IPS-18c (cell line): ENCODE data around the gene FBLN7.
"Not testable (repeated sequence)": the region's sequence is repeated elsewhere in the genome, so short reads cannot be mapped to it uniquely, and the experiment has no call there.

Experiments used
- H3K4me3 ChIP-seq: 2 replicates; pipeline ENCODE4 v1.7.0; 2013; ENCODE audit warnings: low read depth, mild to moderate bottlenecking, low read length, moderate library complexity; ENCODE audit not compliant: insufficient read depth
- H3K9me3 ChIP-seq: one replicate; pipeline ENCODE4 v1.6.1; 2013; ENCODE audit warnings: mild to moderate bottlenecking, low read length, moderate library complexity; ENCODE audit not compliant: control insufficient read depth, insufficient read depth

Gene FBLN7

GRCh38 chr2:112194028-112194427 lies 55.8 kb downstream of the FBLN7 start:
- Histone ChIP-seq H3K4me3 (no peak overlapping the region), H3K9me3 (no peaks in the 10 kb centered on the region)

- Histone ChIP-seq H3K9me3 (no peaks in the 10 kb centered on the region), H3K4me3 (no peak overlapping the region)
These were observed 56.3 kb downstream of the FBLN7 start for GRCh38 chr2:112194482-112194881.

- H3K4me3 ChIP-seq = no peak overlapping the region
These were observed 57.1 kb downstream of the FBLN7 start for GRCh38 chr2:112195167-112195766.

GRCh38 chr2:112195950-112196349 lies 57.8 kb downstream of the FBLN7 start:
- Histone ChIP-seq H3K4me3 (no peak overlapping the region), H3K9me3 (no peaks in the 10 kb centered on the region)

More at GRCh38 chr2:112195167-112195766, 57.1 kb downstream of the FBLN7 start:
- no peaks in the 10 kb centered on the region for H3K9me3 ChIP-seq

GRCh38 chr2:112197868-112198267 lies 59.7 kb downstream of the FBLN7 start:
- Histone ChIP-seq H3K4me3 (no peak overlapping the region), H3K9me3 (no peaks in the 10 kb centered on the region)

- no peak overlapping the region for H3K4me3 ChIP-seq
- no peaks in the 10 kb centered on the region for H3K9me3 ChIP-seq
These were observed 60.6 kb downstream of the FBLN7 start for GRCh38 chr2:112198780-112199179.

- H3K4me3 ChIP-seq = no peak overlapping the region
- H3K9me3 ChIP-seq = no peaks in the 10 kb centered on the region
These were observed 61.0 kb downstream of the FBLN7 start for GRCh38 chr2:112199188-112199587.

- H3K4me3 ChIP-seq = no peak overlapping the region
- H3K9me3 ChIP-seq = no peaks in the 10 kb centered on the region
These were observed 63.7 kb downstream of the FBLN7 start for GRCh38 chr2:112201696-112202430.

- Histone ChIP-seq H3K9me3 (no peaks in the 10 kb centered on the region), H3K4me3 (no peak overlapping the region)
These were observed 66.2 kb downstream of the FBLN7 start for GRCh38 chr2:112204411-112204810.

GRCh38 chr2:112207905-112208304 lies 69.7 kb downstream of the FBLN7 start:
- not testable (repeated sequence) for H3K4me3 ChIP-seq, H3K9me3 ChIP-seq

- Histone ChIP-seq H3K9me3 (no peaks in the 10 kb centered on the region), H3K4me3 (no peak overlapping the region)
These were observed 78.0 kb downstream of the FBLN7 start for GRCh38 chr2:112216167-112216566.

GRCh38 chr2:112217854-112218253 lies 79.7 kb downstream of the FBLN7 start:
- Histone ChIP-seq H3K9me3 (no peaks in the 10 kb centered on the region), H3K4me3 (no peak overlapping the region)

- no peaks in the 10 kb centered on the region for H3K9me3 ChIP-seq
- no peak overlapping the region for H3K4me3 ChIP-seq
These were observed 82.0 kb downstream of the FBLN7 start for GRCh38 chr2:112220186-112220585.

- Histone ChIP-seq H3K4me3 (no peak overlapping the region), H3K9me3 (no peaks in the 10 kb centered on the region)
These were observed 82.6 kb downstream of the FBLN7 start for GRCh38 chr2:112220831-112221230.

GRCh38 chr2:112229348-112229747 lies 91.2 kb downstream of the FBLN7 start:
- no peaks in the 10 kb centered on the region for H3K9me3 ChIP-seq
- H3K4me3 ChIP-seq = no peak overlapping the region

GRCh38 chr2:112230371-112230770 lies 92.2 kb downstream of the FBLN7 start:
- no peaks in the 10 kb centered on the region for H3K9me3 ChIP-seq
- H3K4me3 ChIP-seq = no peak overlapping the region
